Naive thymus-derived CD8-positive, alpha-beta T cell (primary cell): ENCODE results near the gene EVI5. TPM values are rescaled to one million over a fixed set of nuclear protein-coding genes. Genes with fewer than 3 reads are reported as not detected.

Source experiments
- ATAC-seq, 2 donors: fragments of 150-1000 bp; cut with Tn5 transposase in 1 of 2; sonication (Bioruptor Pico), chemical (Tn5 transposase) in 1 of 2; 1 replicate in 1 of 2; 2 replicates in 1 of 2; pipeline ENCODE4 v1.10.0; 2021; ENCODE audit warnings: mild to moderate bottlenecking in 2 of 2, moderate library complexity in 2 of 2
- POLR2A ChIA-PET: fragments of 350-600 bp; sonication (Branson Sonifier 250); formaldehyde crosslinking; loops from one replicate; lab custom pipeline; 2021; ENCODE audit warnings: antibody characterized with exemption; lab: Charles Lee
- DNase-seq, 10 donors: peaks; one replicate each; pipeline versions ENCODE4 v3.0.0 to v3.0.0-alpha.2; 2020 to 2022
- H3K27ac Mint-ChIP-seq, 10 donors: one replicate each; pipeline ENCODE4 v1.8.0; 2020 to 2022; ENCODE audit warnings: mild to moderate bottlenecking in 10 of 10, mixed read lengths in 10 of 10, moderate library complexity in 4 of 10, inconsistent platforms in 1 of 10
- H3K27me3 Mint-ChIP-seq, 5 donors: one replicate each; pipeline ENCODE4 v1.8.0; 2021 to 2022; ENCODE audit warnings: mixed read lengths in 5 of 5
- H3K36me3 Mint-ChIP-seq, 3 donors: one replicate each; pipeline ENCODE4 v1.8.0; 2020 to 2022; ENCODE audit warnings: mixed read lengths in 3 of 3, mild to moderate bottlenecking in 2 of 3, inconsistent platforms in 1 of 3
- H3K4me1 Mint-ChIP-seq, 4 donors: one replicate each; pipeline ENCODE4 v1.8.0; 2021 to 2022; ENCODE audit warnings: mixed read lengths in 4 of 4
- H3K4me3 Mint-ChIP-seq, 10 donors: one replicate each; pipeline ENCODE4 v1.8.0; 2020 to 2022; ENCODE audit warnings: mild to moderate bottlenecking in 10 of 10, mixed read lengths in 10 of 10, moderate library complexity in 6 of 10, inconsistent platforms in 1 of 10
- H3K9me3 Mint-ChIP-seq, 9 donors: one replicate each; pipeline ENCODE4 v1.8.0; 2020 to 2022; ENCODE audit warnings: mixed read lengths in 9 of 9, mild to moderate bottlenecking in 3 of 9, inconsistent platforms in 1 of 9, moderate library complexity in 1 of 9
- polyA plus RNA-seq, 3 donors: library from polyadenylated mRNA; unstranded; fragments of 300-500 nt; fragmentation: Illumina TruSeq; gene quantifications; one replicate each; pipeline ENCODE4 v1.2.3, GENCODE V29; 2021
- total RNA-seq, 8 experiments: library from RNA in 2 of 8; stranded (reverse) in 2 of 8; gene quantifications; one replicate each; pipeline ENCODE4 v1.2.3 and lab custom pipeline; 2021 to 2026

Gene EVI5
- total and polyA plus RNA-seq, 5 experiments from 2014 or later = 0.18 to 1.8 (median 0.99) TPM

GRCh38 chr1:92516574-92516973 lies 268.3 kb downstream of the EVI5 start:
- Mint-ChIP-seq H3K4me3 (no peak overlapping the region), H3K9me3 (no peaks in the 10 kb centered on the region), H3K27me3 (no peaks in the 10 kb centered on the region), H3K36me3 (no peaks in the 10 kb centered on the region), H3K27ac (no peak overlapping the region), H3K4me1 (peaks cover 0 to 5% (median 0%) of the 10 kb centered on the region in 4 donors)
- POLR2A ChIA-PET = no interaction called here
- ATAC-seq (no peak), DNase-seq (no peak)

- H3K4me1 Mint-ChIP-seq = peaks cover 0 to 5% (median 0%) of the 10 kb centered on the region in 4 donors
- DNase-seq = no peak
- no peaks in the 10 kb centered on the region for H3K27me3 Mint-ChIP-seq
- no peaks in the 10 kb centered on the region for H3K36me3 Mint-ChIP-seq
- H3K9me3 Mint-ChIP-seq = no peaks in the 10 kb centered on the region
- no peak for ATAC-seq
- POLR2A ChIA-PET = no interaction called here
- H3K27ac Mint-ChIP-seq = peak overlapping the region in 1 of 10 donors; percentile 12
- H3K4me3 Mint-ChIP-seq = no peak overlapping the region
Observed at GRCh38 chr1:92515796-92516201, 269.1 kb downstream of the EVI5 start.

GRCh38 chr1:92511541-92511940 lies 273.4 kb downstream of the EVI5 start:
- H3K4me1 Mint-ChIP-seq = peaks cover 0 to 3% (median 0%) of the 10 kb centered on the region in 4 donors
- no peak for ATAC-seq
- no peaks in the 10 kb centered on the region for H3K27me3 Mint-ChIP-seq
- no peaks in the 10 kb centered on the region for H3K9me3 Mint-ChIP-seq
- H3K27ac Mint-ChIP-seq = peak overlapping the region in 1 of 10 donors; percentile 66
- POLR2A ChIA-PET = no interaction called here
- DNase-seq = no peak
- no peak overlapping the region for H3K4me3 Mint-ChIP-seq
- no peaks in the 10 kb centered on the region for H3K36me3 Mint-ChIP-seq

GRCh38 chr1:92509619-92510018 lies 275.3 kb downstream of the EVI5 start:
- Mint-ChIP-seq H3K36me3 (no peaks in the 10 kb centered on the region), H3K27ac (no peak overlapping the region), H3K27me3 (no peaks in the 10 kb centered on the region), H3K4me3 (no peak overlapping the region), H3K4me1 (peaks cover 2 to 10% (median 5%) of the 10 kb centered on the region in 4 donors), H3K9me3 (no peaks in the 10 kb centered on the region)
- POLR2A ChIA-PET = no interaction called here
- DNase-seq (no peak), ATAC-seq (no peak)

GRCh38 chr1:92505015-92505692 lies 279.8 kb downstream of the EVI5 start:
- Mint-ChIP-seq H3K36me3 (no peaks in the 10 kb centered on the region), H3K9me3 (no peaks in the 10 kb centered on the region), H3K4me3 (no peak overlapping the region), H3K27ac (peak overlapping the region in 2 of 10 donors; percentile 9 to 44), H3K4me1 (peaks cover 7 to 20% (median 17%) of the 10 kb centered on the region in 4 donors), H3K27me3 (no peaks in the 10 kb centered on the region)
- POLR2A ChIA-PET = no interaction called here
- ATAC-seq = no peak
- no peak for DNase-seq

- no peaks in the 10 kb centered on the region for H3K27me3 Mint-ChIP-seq
- POLR2A ChIA-PET = no interaction called here
- H3K9me3 Mint-ChIP-seq = no peaks in the 10 kb centered on the region
- no peak for ATAC-seq
- peaks cover 7 to 20% (median 17%) of the 10 kb centered on the region in 4 donors for H3K4me1 Mint-ChIP-seq
- H3K27ac Mint-ChIP-seq = peak overlapping the region in 4 of 10 donors; percentile 12 to 77 (median 36)
- H3K4me3 Mint-ChIP-seq = no peak overlapping the region
- no peaks in the 10 kb centered on the region for H3K36me3 Mint-ChIP-seq
- DNase-seq = no peak
Observed at GRCh38 chr1:92504291-92505014, 280.5 kb downstream of the EVI5 start.

- Mint-ChIP-seq H3K27ac (peak overlapping the region in 4 of 10 donors; percentile 20 to 77 (median 42)), H3K4me1 (peaks cover 7 to 20% (median 17%) of the 10 kb centered on the region in 4 donors), H3K9me3 (no peaks in the 10 kb centered on the region), H3K36me3 (no peaks in the 10 kb centered on the region), H3K27me3 (no peaks in the 10 kb centered on the region), H3K4me3 (no peak overlapping the region)
- ATAC-seq = no peak
- DNase-seq = no peak
- POLR2A ChIA-PET = no interaction called here
Observed at GRCh38 chr1:92503926-92504285, 281.0 kb downstream of the EVI5 start.

- POLR2A ChIA-PET = interaction anchor here (0.6 kb wide), 1 partner anchor 188 kb away, joined by 3 read pairs; no protein-coding TSS in a partner anchor
- ATAC-seq (no peak), DNase-seq (no peak)
- H3K4me1 Mint-ChIP-seq = peaks cover 7 to 20% (median 17%) of the 10 kb centered on the region in 4 donors
- no peak overlapping the region for H3K4me3 Mint-ChIP-seq
- H3K36me3 Mint-ChIP-seq = no peaks in the 10 kb centered on the region
- H3K27ac Mint-ChIP-seq = peak overlapping the region in 3 of 10 donors; percentile 20 to 77 (median 56)
- no peaks in the 10 kb centered on the region for H3K9me3 Mint-ChIP-seq
- H3K27me3 Mint-ChIP-seq = no peaks in the 10 kb centered on the region
Observed at GRCh38 chr1:92503043-92503925, 281.6 kb downstream of the EVI5 start.

GRCh38 chr1:92502247-92502646 lies 282.7 kb downstream of the EVI5 start:
- Mint-ChIP-seq H3K4me3 (no peak overlapping the region), H3K27me3 (no peaks in the 10 kb centered on the region), H3K9me3 (no peaks in the 10 kb centered on the region), H3K36me3 (no peaks in the 10 kb centered on the region), H3K27ac (peak overlapping the region in 2 of 10 donors; percentile 24 to 66), H3K4me1 (peaks cover 10 to 20% (median 17%) of the 10 kb centered on the region in 4 donors)
- DNase-seq = no peak
- ATAC-seq = no peak
- POLR2A ChIA-PET = interaction anchor here (0.6 kb wide), 1 partner anchor 187 kb away, joined by 3 read pairs; no protein-coding TSS in a partner anchor

GRCh38 chr1:92500552-92500951 lies 284.4 kb downstream of the EVI5 start:
- H3K27me3 Mint-ChIP-seq = no peaks in the 10 kb centered on the region
- H3K4me1 Mint-ChIP-seq = peaks cover 11 to 25% (median 25%) of the 10 kb centered on the region in 4 donors
- DNase-seq (no peak), ATAC-seq (no peak)
- no peaks in the 10 kb centered on the region for H3K36me3 Mint-ChIP-seq
- POLR2A ChIA-PET = interaction anchor here (0.6 kb wide), 1 partner anchor 11 kb away, joined by 4 read pairs; no protein-coding TSS in a partner anchor
- no peak overlapping the region for H3K4me3 Mint-ChIP-seq
- no peak overlapping the region for H3K27ac Mint-ChIP-seq
- H3K9me3 Mint-ChIP-seq = no peaks in the 10 kb centered on the region

GRCh38 chr1:92495392-92496063 lies 289.4 kb downstream of the EVI5 start:
- ATAC-seq = peak; percentile 61 to 75
- Mint-ChIP-seq H3K4me3 (peak overlapping the region; percentile 22 to 73 (median 51)), H3K36me3 (no peaks in the 10 kb centered on the region), H3K27ac (peak overlapping the region in 3 of 10 donors; percentile 25 to 81 (median 78)), H3K9me3 (no peaks in the 10 kb centered on the region), H3K4me1 (peaks cover 7 to 39% (median 21%) of the 10 kb centered on the region in 4 donors), H3K27me3 (no peaks in the 10 kb centered on the region)
- POLR2A ChIA-PET = interaction anchor here (1.2 kb wide), 1 partner anchor 10 kb away, joined by 7 read pairs; no protein-coding TSS in a partner anchor
- DNase-seq = peak in 2 of 10 donors; percentile 31 to 39
